Measurements from ENCODE around the gene TNRC6C.

The TNRC6C gene

DNA sequence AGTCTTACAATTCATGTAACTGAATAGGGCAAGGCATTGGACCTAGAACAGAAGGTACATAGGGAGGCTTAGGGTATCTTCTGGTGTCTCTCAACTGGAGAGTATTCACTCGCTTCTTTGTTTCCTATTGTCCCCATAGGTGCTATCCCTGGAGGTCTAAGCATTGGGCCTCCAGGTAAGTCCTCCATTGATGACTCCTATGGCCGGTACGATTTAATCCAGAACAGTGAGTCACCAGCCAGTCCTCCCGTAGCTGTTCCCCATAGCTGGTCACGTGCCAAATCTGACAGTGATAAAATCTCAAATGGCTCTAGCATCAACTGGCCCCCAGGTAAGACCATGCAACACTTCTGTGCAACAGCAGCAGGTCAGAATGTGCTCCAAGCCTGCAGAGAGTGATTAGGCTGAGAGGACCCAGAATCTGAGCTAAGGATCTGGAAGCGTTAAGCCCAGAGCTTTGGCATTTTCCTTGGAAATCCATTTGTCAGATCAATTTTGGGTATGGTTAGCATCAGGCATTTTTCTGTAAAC, 134.4 kb downstream of the TNRC6C start:
- ChIA-PET CTCF (interaction anchor here (0.8 to 7.1 kb wide), 5 partner anchors 9 to 662 kb away, joined by 3 to 55 read pairs (median 8); no protein-coding TSS in a partner anchor), POLR2A (no interaction called here)
- TF ChIP-seq, protein P1, sequence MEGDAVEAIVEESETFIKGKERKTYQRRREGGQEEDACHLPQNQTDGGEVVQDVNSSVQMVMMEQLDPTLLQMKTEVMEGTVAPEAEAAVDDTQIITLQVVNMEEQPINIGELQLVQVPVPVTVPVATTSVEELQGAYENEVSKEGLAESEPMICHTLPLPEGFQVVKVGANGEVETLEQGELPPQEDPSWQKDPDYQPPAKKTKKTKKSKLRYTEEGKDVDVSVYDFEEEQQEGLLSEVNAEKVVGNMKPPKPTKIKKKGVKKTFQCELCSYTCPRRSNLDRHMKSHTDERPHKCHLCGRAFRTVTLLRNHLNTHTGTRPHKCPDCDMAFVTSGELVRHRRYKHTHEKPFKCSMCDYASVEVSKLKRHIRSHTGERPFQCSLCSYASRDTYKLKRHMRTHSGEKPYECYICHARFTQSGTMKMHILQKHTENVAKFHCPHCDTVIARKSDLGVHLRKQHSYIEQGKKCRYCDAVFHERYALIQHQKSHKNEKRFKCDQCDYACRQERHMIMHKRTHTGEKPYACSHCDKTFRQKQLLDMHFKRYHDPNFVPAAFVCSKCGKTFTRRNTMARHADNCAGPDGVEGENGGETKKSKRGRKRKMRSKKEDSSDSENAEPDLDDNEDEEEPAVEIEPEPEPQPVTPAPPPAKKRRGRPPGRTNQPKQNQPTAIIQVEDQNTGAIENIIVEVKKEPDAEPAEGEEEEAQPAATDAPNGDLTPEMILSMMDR (IDR thresholded peaks at IDR 0.05; ENCODE audit: control extremely low read depth, extremely low read depth, low read depth, missing control alignments), result no peak
- DNase-seq (ENCODE audit: extremely low spot score), result no peak

DNA sequence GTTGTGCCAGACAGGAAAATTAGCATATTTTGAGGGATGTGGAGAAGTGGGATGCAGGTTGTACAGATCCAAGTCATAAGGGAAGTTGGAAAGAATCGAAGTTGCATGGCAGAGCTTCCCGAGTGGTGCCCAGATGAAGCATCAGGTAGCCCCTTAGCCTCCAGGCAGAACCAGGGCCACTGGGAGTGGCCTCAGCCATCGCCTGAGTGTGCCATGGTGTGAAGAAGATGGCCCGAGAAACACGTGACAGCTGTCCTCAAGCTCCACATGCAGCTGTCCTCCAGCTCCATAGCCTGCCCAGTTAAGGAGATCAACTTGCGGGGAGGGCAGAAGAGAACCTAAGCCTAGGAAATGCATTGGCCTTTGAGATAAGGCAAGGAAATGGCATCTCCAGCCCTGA, 136.5 kb downstream of the TNRC6C start:
- TF ChIP-seq, protein P1 (IDR thresholded peaks at IDR 0.05; ENCODE audit: control extremely low read depth, extremely low read depth, low read depth, missing control alignments), result no peak
- CTCF ChIA-PET, result interaction anchor here (0.7 to 7.1 kb wide), 4 partner anchors 11 to 76 kb away, joined by 3 to 55 read pairs (median 3); no protein-coding TSS in a partner anchor
- DNase-seq (ENCODE audit: extremely low spot score), result no peak
- POLR2A ChIA-PET, result no interaction called here

GRCh38 chr17:78096093-78096492, 137.6 kb downstream of the TNRC6C start:
- ChIA-PET CTCF (interaction anchor here (1.3 to 7.1 kb wide), 5 partner anchors 12 to 155 kb away, joined by 3 to 55 read pairs (median 4); no protein-coding TSS in a partner anchor), POLR2A (no interaction called here)
- TF ChIP-seq, protein P1 (IDR thresholded peaks at IDR 0.05; ENCODE audit: control extremely low read depth, extremely low read depth, low read depth, missing control alignments), result no peak
- DNase-seq (ENCODE audit: extremely low spot score), result no peak

- POLR2A ChIA-PET, result no interaction called here
- TF ChIP-seq, protein P1 (IDR thresholded peaks at IDR 0.05; ENCODE audit: control extremely low read depth, extremely low read depth, low read depth, missing control alignments), result no peak
- CTCF ChIA-PET, result interaction anchor here (2.7 kb wide), 1 partner anchor 16 kb away, joined by 13 read pairs; no protein-coding TSS in a partner anchor
Measured at GRCh38 chr17:78101112-78101511, 142.6 kb downstream of the TNRC6C start.

GRCh38 chr17:78101542-78101941, 143.0 kb downstream of the TNRC6C start:
- ChIA-PET CTCF (interaction anchor here (2.7 kb wide), 1 partner anchor 17 kb away, joined by 13 read pairs; no protein-coding TSS in a partner anchor), POLR2A (no interaction called here)
- TF ChIP-seq, protein P1 (IDR thresholded peaks at IDR 0.05; ENCODE audit: control extremely low read depth, extremely low read depth, low read depth, missing control alignments), result no peak
- DNase-seq (ENCODE audit: extremely low spot score), result no peak

More at GRCh38 chr17:78101112-78101511, 142.6 kb downstream of the TNRC6C start:
- no peak for DNase-seq (ENCODE audit: extremely low spot score)

DNA sequence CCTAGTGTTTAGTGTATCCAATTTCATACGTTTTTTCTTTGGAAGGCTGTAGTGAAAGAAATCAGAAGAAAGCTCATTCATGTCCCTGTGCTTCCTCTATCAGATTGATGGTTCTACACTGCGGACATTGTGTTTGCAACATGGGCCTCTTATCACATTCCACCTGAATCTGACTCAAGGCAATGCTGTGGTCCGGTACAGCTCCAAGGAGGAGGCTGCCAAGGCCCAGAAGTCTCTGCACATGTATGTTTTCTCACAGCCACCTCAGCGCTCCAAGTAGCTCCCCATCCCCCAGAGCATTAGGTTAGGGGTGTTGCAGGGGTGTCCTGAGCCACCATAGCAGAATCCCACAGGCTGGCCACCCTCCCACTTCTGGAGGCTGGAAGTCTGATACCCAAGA, 144.8 kb downstream of the TNRC6C start:
- no peak for DNase-seq (ENCODE audit: extremely low spot score)
- POLR2A ChIA-PET, result no interaction called here
- CTCF ChIA-PET, result interaction anchor here (1.0 kb wide), 1 partner anchor 116 kb away, joined by 3 read pairs; no protein-coding TSS in a partner anchor

More for the DNA sequence above, 144.8 kb downstream of the TNRC6C start:
- TF ChIP-seq, protein P1 (IDR thresholded peaks at IDR 0.05; ENCODE audit: control extremely low read depth, extremely low read depth, low read depth, missing control alignments), result no peak
